ENCODE results near the gene CCHCR1. TPM values are rescaled to one million over a fixed set of nuclear protein-coding genes. Genes with fewer than 3 reads are reported as not detected.

CCHCR1 gene
- total RNA-seq, 1 experiment from 2014 or later, result 45.5 TPM

- Histone ChIP-seq H2BK20ac (ENCODE audit: low read depth, low read length, poor library complexity, severe bottlenecking) (no peak within 1 kb of the TSS), H3K18ac (ENCODE audit: insufficient read length, low read depth, low read length) (no peak within 1 kb of the TSS), H2BK12ac (ENCODE audit: insufficient read length, low read depth, low read length) (no peak within 1 kb of the TSS), H2BK15ac (ENCODE audit: low read depth, low read length) (no peak within 1 kb of the TSS), H2BK5ac (ENCODE audit: insufficient read length, low read length) (no peak within 1 kb of the TSS), H3K79me2 (ENCODE audit: insufficient read depth, low read length) (no peaks in the 10 kb centered on the region), H3K23ac (ENCODE audit: insufficient read length, low read depth, low read length) (no peak within 1 kb of the TSS), H3K56ac (ENCODE audit: insufficient read length, low read depth, low read length) (no peak within 1 kb of the TSS), H3K9me3 (ENCODE audit: control insufficient read depth, low read depth, low read length) (no peaks in the 10 kb centered on the region), H3K27ac (ENCODE audit: insufficient read length, low read depth, low read length) (no peak within 1 kb of the TSS), H2BK120ac (ENCODE audit: low read depth, low read length, poor library complexity, severe bottlenecking) (no peak within 1 kb of the TSS), H2AK5ac (ENCODE audit: insufficient read length, low read length) (no peak within 1 kb of the TSS), H3K23me2 (ENCODE audit: insufficient read length, low read depth, low read length, poor library complexity, severe bottlenecking) (no peaks in the 10 kb centered on the region), H4K20me1 (ENCODE audit: control insufficient read depth, insufficient read depth, insufficient read length) (no peaks in the 10 kb centered on the region), H3K79me1 (ENCODE audit: insufficient read depth, low read depth, low read length, poor library complexity, severe bottlenecking) (no peaks in the 10 kb centered on the region), H3K4me2 (ENCODE audit: insufficient read depth, insufficient read length, low read length) (no peak within 1 kb of the TSS), H3K9ac (ENCODE audit: extremely low read depth, insufficient read length, low read length) (no peak within 1 kb of the TSS), H4K8ac (replicated peaks; ENCODE audit: insufficient read length, low read depth, low read length) (no peak within 1 kb of the TSS), H3K27me3 (ENCODE audit: insufficient read depth, low read length) (no peaks in the 10 kb centered on the region; the same call in 1 of the 2 replicates), H3T11ph (ENCODE audit: low read length) (no peak within 1 kb of the TSS), H3K4me1 (ENCODE audit: insufficient read depth, low read length) (peaks cover 14% of the 10 kb centered on the region; the same call in 1 of the 2 replicates), H3K4ac (ENCODE audit: low read depth, low read length) (no peak within 1 kb of the TSS), H3K14ac (ENCODE audit: insufficient read depth, low read length) (peak within 1 kb of the TSS; percentile 36; the same call in 1 of the 2 replicates), H2AFZ (ENCODE audit: low read length) (no peak within 1 kb of the TSS), H4K5ac (ENCODE audit: insufficient read length, low read depth, low read length) (no peak within 1 kb of the TSS), H4K91ac (ENCODE audit: insufficient read length, low read depth, low read length) (no peak within 1 kb of the TSS)
- Mint-ChIP-seq H3K36me3 (ENCODE audit: insufficient read depth in 1 of 3, low read depth in 3 of 3) (no peaks in the 10 kb centered on the region), H3K27me3 (ENCODE audit: low read depth) (peaks cover 60% of the 10 kb centered on the region), H3K4me3 (no peak within 1 kb of the TSS), H3K27ac (peak within 1 kb of the TSS in 1 of 3 experiments; percentile 86; a peak in 5 of 7 replicates), H3K4me1 (peaks cover 47 to 56% of the 10 kb centered on the region in 2 experiments), H3K9me3 (no peaks in the 10 kb centered on the region; a peak in 1 of 5 replicates)
- TF ChIP-seq, protein P1, sequence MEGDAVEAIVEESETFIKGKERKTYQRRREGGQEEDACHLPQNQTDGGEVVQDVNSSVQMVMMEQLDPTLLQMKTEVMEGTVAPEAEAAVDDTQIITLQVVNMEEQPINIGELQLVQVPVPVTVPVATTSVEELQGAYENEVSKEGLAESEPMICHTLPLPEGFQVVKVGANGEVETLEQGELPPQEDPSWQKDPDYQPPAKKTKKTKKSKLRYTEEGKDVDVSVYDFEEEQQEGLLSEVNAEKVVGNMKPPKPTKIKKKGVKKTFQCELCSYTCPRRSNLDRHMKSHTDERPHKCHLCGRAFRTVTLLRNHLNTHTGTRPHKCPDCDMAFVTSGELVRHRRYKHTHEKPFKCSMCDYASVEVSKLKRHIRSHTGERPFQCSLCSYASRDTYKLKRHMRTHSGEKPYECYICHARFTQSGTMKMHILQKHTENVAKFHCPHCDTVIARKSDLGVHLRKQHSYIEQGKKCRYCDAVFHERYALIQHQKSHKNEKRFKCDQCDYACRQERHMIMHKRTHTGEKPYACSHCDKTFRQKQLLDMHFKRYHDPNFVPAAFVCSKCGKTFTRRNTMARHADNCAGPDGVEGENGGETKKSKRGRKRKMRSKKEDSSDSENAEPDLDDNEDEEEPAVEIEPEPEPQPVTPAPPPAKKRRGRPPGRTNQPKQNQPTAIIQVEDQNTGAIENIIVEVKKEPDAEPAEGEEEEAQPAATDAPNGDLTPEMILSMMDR (conservative IDR thresholded peaks at IDR 0.05), result no peak
- peak; percentile 61 for DNase-seq
- no CpG with 5 or more reads among the region's 3 CpGs for WGBS (ENCODE audit: extremely low coverage, insufficient read length, low lambda C conversion rate)
These were observed 43.1 kb downstream of the CCHCR1 start, which contains the start of gene PSORS1C1 for GRCh38 chr6:31114541-31114878. TSS of gene PSORS1C1 (plus strand) at chr6:31114800. CDS start at chr6:31129633, 14,833 bp downstream.
